MCF 10A (cell line): ENCODE measurements around the gene PFN1. TPM values are rescaled to one million over a fixed set of nuclear protein-coding genes. Genes with fewer than 3 reads are reported as not detected.
A peak's percentile ranks its signal among the peaks of the same experiment; 100 is the strongest.
"Not testable (repeated sequence)": the region's sequence is repeated elsewhere in the genome, so short reads cannot be mapped to it uniquely, and the experiment has no call there.

ENCODE experiments used
- BruUV-seq: library from RNA; stranded (reverse); fragments of 400-500 nt; replicated peaks from 2 replicates; lab custom pipeline; 2021; lab: Mats Ljungman, UMichigan
- CTCF ChIA-PET: fragments of 300-600 bp; sonication (Branson Sonifier 250); formaldehyde crosslinking; extraction: SDS; loops from one replicate; lab custom pipeline; 2021; ENCODE audit warnings: antibody characterized with exemption, inconsistent platforms; lab: Yijun Ruan, JAX
- POLR2A ChIA-PET: fragments of 300-600, 350-650 bp; sonication (Branson Sonifier 250); formaldehyde crosslinking; extraction: SDS; loops from one replicate; lab custom pipeline; 2020; ENCODE audit warnings: antibody characterized with exemption, inconsistent platforms; lab: Yijun Ruan, JAX
- DNase-seq: peaks from one replicate; pipeline ENCODE4 v3.0.0-alpha.2; 2018; ENCODE audit not compliant: unreplicated experiment
- H3K27ac Mint-ChIP-seq: one replicate; pipeline ENCODE4 v1.8.0; 2022; ENCODE audit warnings: mild to moderate bottlenecking, low read depth, mixed read lengths; ENCODE audit not compliant: unreplicated experiment
- H3K27me3 Mint-ChIP-seq: one replicate; pipeline ENCODE4 v1.8.0; 2022; ENCODE audit warnings: mixed read lengths; ENCODE audit not compliant: insufficient read depth, unreplicated experiment
- H3K36me3 Mint-ChIP-seq: one replicate; pipeline ENCODE4 v1.8.0; 2022; ENCODE audit warnings: mild to moderate bottlenecking, moderate library complexity, mixed read lengths; ENCODE audit not compliant: insufficient read depth, unreplicated experiment
- H3K4me1 Mint-ChIP-seq: one replicate; pipeline ENCODE4 v1.8.0; 2022; ENCODE audit warnings: mixed read lengths; ENCODE audit not compliant: insufficient read depth, unreplicated experiment
- H3K4me3 Mint-ChIP-seq: one replicate; pipeline ENCODE4 v1.8.0; 2022; ENCODE audit warnings: mild to moderate bottlenecking, moderate library complexity, mixed read lengths; ENCODE audit not compliant: unreplicated experiment
- H3K9me3 Mint-ChIP-seq: one replicate; pipeline ENCODE4 v1.8.0; 2022; ENCODE audit warnings: mixed read lengths; ENCODE audit not compliant: unreplicated experiment
- intact Hi-C: fragments of 100-400 bp; cut with micrococcal nuclease; formaldehyde crosslinking; loops from 2 replicates; pipeline ENCODE4 v1.14.1; 2022
- total RNA-seq: library from RNA; stranded (reverse); gene quantifications from 2 replicates; pipeline ENCODE4 v1.2.3, GENCODE V29; 2022
- TF ChIP-seq, protein P1 (sequence below): fragments of 200-600 bp; IDR thresholded peaks from one replicate; pipeline ENCODE4 v1.8.0; 2022; ENCODE audit warnings: antibody characterized with exemption, mild to moderate bottlenecking; ENCODE audit not compliant: unreplicated experiment

Gene PFN1
- total RNA-seq, 1 experiment from 2014 or later: 1,106 TPM

DNA sequence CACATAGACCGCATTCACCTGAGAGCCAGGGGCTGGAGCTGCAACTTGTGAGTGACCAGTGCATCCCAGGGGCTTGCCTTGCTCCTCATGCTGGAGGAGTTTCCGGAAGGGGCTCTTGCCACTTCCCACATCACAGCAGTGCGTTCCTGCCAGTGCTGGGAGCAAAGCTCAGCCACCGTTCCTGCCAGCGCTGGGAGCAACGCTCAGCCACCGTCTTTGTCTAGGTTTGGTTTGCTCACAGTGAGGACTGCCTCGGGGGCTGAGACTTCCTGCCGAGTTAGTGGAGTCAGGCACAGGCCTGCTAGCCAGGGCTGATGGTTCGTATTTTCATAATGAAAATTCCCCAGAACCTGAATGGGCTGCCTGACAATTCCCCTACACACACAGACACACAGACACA, 40.0 kb downstream of the PFN1 start:
- DNase-seq: peak; percentile 43
- no TSS peak for BruUV-seq
- H3K36me3 Mint-ChIP-seq: peaks cover 13% of the 10 kb centered on the region
- no peak overlapping the region for H3K27ac Mint-ChIP-seq
- no peaks in the 10 kb centered on the region for H3K9me3 Mint-ChIP-seq
- ChIA-PET CTCF (interaction anchor here (0.7 to 2.6 kb wide), 15 partner anchors 9 to 160 kb away, joined by 3 to 29 read pairs (median 5); partner anchors contain the start of genes C17orf107, RNF167, SLC25A11 and SPAG7), POLR2A (interaction anchor here (0.7 to 7.5 kb wide), 16 partner anchors 9 to 177 kb away, joined by 3 to 182 read pairs (median 9); partner anchors contain the start of genes C17orf107, CAMTA2, ENO3 and GLTPD2)
- H3K4me3 Mint-ChIP-seq: no peak overlapping the region
- TF ChIP-seq, protein P1, sequence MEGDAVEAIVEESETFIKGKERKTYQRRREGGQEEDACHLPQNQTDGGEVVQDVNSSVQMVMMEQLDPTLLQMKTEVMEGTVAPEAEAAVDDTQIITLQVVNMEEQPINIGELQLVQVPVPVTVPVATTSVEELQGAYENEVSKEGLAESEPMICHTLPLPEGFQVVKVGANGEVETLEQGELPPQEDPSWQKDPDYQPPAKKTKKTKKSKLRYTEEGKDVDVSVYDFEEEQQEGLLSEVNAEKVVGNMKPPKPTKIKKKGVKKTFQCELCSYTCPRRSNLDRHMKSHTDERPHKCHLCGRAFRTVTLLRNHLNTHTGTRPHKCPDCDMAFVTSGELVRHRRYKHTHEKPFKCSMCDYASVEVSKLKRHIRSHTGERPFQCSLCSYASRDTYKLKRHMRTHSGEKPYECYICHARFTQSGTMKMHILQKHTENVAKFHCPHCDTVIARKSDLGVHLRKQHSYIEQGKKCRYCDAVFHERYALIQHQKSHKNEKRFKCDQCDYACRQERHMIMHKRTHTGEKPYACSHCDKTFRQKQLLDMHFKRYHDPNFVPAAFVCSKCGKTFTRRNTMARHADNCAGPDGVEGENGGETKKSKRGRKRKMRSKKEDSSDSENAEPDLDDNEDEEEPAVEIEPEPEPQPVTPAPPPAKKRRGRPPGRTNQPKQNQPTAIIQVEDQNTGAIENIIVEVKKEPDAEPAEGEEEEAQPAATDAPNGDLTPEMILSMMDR: no peak
- intact Hi-C loops: loop anchor here (10.0 kb wide), 1 partner anchor 1526 kb away; the partner anchor contains the start of gene AIPL1
- H3K27me3 Mint-ChIP-seq: no peaks in the 10 kb centered on the region
- peaks cover 5% of the 10 kb centered on the region for H3K4me1 Mint-ChIP-seq

DNA sequence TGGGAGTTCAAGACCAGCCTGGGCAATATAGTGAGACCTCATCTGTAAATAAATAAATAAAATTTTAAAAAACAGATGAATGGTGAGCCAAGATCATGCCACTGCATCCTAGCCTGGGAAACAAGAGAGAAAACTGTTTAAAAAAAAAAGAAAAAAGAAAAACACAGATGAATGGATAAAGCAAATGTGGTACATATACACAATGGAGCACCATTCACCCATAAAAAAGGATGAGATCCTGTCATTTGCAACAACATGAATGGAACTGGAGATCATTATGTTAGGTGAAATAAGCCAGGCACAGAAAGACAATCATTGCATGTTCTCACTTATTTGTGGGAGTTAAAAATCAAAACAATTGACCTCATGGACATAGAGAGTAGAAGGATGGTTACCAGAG, 41.7 kb downstream of the PFN1 start:
- H3K9me3 Mint-ChIP-seq: not testable (repeated sequence)
- CTCF ChIA-PET: interaction anchor here (0.7 kb wide), 1 partner anchor 121 kb away, joined by 4 read pairs; no protein-coding TSS in a partner anchor
- POLR2A ChIA-PET: interaction anchor here (0.8 to 1.6 kb wide), 2 partner anchors 33 to 100 kb away, joined by 3 to 6 read pairs; partner anchors contain the start of genes PLD2, RNF167 and SLC25A11

DNA sequence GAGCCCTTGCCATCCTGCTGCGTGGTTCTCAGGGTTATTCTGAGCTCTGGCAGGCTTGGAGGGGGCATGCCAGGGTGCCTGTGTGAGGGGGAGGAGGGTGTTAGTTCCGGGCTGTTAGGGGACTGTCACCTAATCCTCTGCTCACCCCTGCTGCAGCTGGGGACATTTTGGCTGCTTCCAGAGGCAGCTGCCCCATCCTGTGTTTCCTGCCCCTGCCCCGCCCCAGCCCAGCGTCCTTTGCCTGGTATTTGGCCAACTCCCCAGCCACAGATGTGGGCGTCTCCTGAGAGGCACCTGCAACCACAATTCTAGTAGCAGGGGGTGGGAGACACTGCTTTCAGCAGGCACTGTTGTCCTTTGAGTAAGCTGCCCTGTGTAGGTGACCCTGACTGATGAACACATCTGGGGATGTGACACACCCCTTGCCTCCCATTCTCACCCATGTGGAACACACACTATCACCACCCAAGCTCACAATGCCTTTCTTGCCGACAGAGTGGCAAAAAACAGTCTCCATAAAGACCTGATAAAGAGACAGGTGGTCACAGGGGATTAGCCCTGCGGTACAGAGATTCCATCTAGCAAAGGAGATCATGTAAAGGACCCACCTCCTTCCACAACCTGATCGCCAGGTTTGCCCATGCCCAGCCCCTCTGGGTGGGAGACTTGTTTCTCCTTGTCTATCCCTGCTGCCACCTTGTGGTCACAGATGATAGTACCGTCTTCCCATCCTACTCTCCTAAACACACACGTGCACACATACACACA, 45.1 kb downstream of the PFN1 start, which contains the start of gene CHRNE:
Gene CHRNE (minus strand): TSS at position 48 of the 768 bp plus-strand sequence. CDS start 35 bp downstream, at position 13.
- Mint-ChIP-seq H3K36me3 (peaks cover 40% of the 10 kb centered on the region), H3K4me1 (peaks cover 17% of the 10 kb centered on the region), H3K27ac (peak within 1 kb of the TSS; percentile 71), H3K4me3 (peak within 1 kb of the TSS; percentile 13), H3K9me3 (no peaks in the 10 kb centered on the region), H3K27me3 (no peaks in the 10 kb centered on the region)
- intact Hi-C loops: loop anchor here (1.0 to 10.0 kb wide), 4 partner anchors 116 to 1532 kb away; partner anchors contain the start of genes AIPL1 and MED11
- ChIA-PET POLR2A (interaction anchor here (0.6 to 4.5 kb wide), 10 partner anchors 8 to 167 kb away, joined by 3 to 25 read pairs (median 4); partner anchors contain the start of genes CXCL16, GLTPD2, PFN1 and RNF167), CTCF (interaction anchor here (0.6 to 4.2 kb wide), 17 partner anchors 8 to 193 kb away, joined by 3 to 38 read pairs (median 3); partner anchors contain the start of gene C17orf114)
- BruUV-seq: no TSS peak
- TF ChIP-seq, protein P1: peak; percentile 66
- DNase-seq: peak; percentile 87

More for the DNA sequence above, 41.7 kb downstream of the PFN1 start:
- intact Hi-C loops: loop anchor here (10.0 kb wide), 1 partner anchor 1528 kb away; the partner anchor contains the start of gene AIPL1
- DNase-seq, BruUV-seq, H3K27ac Mint-ChIP-seq, H3K27me3 Mint-ChIP-seq, H3K4me3 Mint-ChIP-seq: not testable (repeated sequence)
- Mint-ChIP-seq H3K36me3 (peaks cover 24% of the 10 kb centered on the region), H3K4me1 (peaks cover 17% of the 10 kb centered on the region)

DNA sequence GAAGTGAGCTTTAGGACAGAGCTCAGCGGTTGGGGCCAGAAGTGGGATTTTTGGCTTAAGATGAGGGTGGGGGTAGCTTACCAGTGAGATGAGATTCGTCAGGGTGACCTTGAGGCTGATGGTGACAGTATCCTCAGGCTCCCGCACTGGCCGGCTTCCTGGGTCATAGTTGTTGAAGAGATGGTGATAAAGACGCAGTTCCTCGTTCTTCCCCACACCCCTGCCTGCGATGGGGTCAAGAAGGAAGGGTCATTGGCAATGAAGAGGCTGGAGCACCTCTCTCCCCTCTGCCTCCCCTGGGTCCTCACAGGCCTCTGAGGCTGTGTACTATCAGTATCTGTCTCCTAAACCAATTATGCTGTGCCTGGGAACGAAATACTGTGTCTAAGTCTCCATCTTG, 45.8 kb downstream of the PFN1 start:
- CTCF ChIA-PET: interaction anchor here (0.6 to 4.2 kb wide), 13 partner anchors 13 to 193 kb away, joined by 3 to 38 read pairs (median 3); partner anchors contain the start of gene MED11
- no TSS peak for BruUV-seq
- Mint-ChIP-seq H3K36me3 (peaks cover 47% of the 10 kb centered on the region), H3K4me1 (peaks cover 17% of the 10 kb centered on the region), H3K27ac (no peak overlapping the region), H3K27me3 (no peaks in the 10 kb centered on the region), H3K4me3 (no peak overlapping the region), H3K9me3 (no peaks in the 10 kb centered on the region)
- intact Hi-C loops: loop anchor here (5.0 to 10.0 kb wide), 2 partner anchors 335 to 1532 kb away; partner anchors contain the start of gene AIPL1
- TF ChIP-seq, protein P1: no peak
- DNase-seq: no peak
- POLR2A ChIA-PET: interaction anchor here (0.8 to 4.5 kb wide), 4 partner anchors 38 to 163 kb away, joined by 3 to 25 read pairs (median 6); partner anchors contain the start of genes CXCL16, GLTPD2, PFN1 and RNF167
